Thyroid gland (tissue), 4 donors: ENCODE measurements around the gene TCP1.

Experiments
- CTCF ChIP-seq, 6 experiments: fragments of 200-600 bp in 3 of 6; fragments of 450-650 bp in 3 of 6; sonication (generic) in 3 of 6; IDR thresholded peaks; one replicate each; pipeline ENCODE4 v1.5.1; 2016 to 2019; ENCODE audit warnings: antibody characterized with exemption in 6 of 6, mild to moderate bottlenecking in 2 of 6, inconsistent platforms in 1 of 6, moderate library complexity in 1 of 6
- POLR2A ChIP-seq, 2 donors: fragments of 450-650 bp; IDR thresholded peaks; one replicate each; pipeline ENCODE4 v1.6.1; 2017; ENCODE audit warnings: antibody characterized with exemption in 2 of 2, mild to moderate bottlenecking in 2 of 2, moderate library complexity in 1 of 2

- TF ChIP-seq CTCF (IDR thresholded peaks at IDR 0.05) (no peak), POLR2A (IDR thresholded peaks at IDR 0.05) (no peak)
These were observed 38.7 kb upstream of the TCP1 start for GRCh38 chr6:159828074-159828473.
